Mammary epithelial cell (primary cell): Measurements from ENCODE around the gene KLF16.

Experiments used
- EZH2 ChIP-seq: IDR thresholded peaks from 2 replicates; pipeline ENCODE4 v1.6.1; 2012; ENCODE audit warnings: low read length, inconsistent platforms, borderline replicate concordance
- TF ChIP-seq, protein P1 (sequence below), 2 donors: IDR thresholded peaks in 1 of 2; conservative IDR thresholded peaks in 1 of 2; 2 replicates each; pipeline ENCODE4 v1.5.1; 2011 to 2012; ENCODE audit warnings: inconsistent platforms in 2 of 2, low read length in 2 of 2, mild to moderate bottlenecking in 2 of 2, control low read depth in 1 of 2, low read depth in 1 of 2; ENCODE audit not compliant: insufficient read depth in 1 of 2; ENCODE audit errors: extremely low read depth in 1 of 2

DNA sequence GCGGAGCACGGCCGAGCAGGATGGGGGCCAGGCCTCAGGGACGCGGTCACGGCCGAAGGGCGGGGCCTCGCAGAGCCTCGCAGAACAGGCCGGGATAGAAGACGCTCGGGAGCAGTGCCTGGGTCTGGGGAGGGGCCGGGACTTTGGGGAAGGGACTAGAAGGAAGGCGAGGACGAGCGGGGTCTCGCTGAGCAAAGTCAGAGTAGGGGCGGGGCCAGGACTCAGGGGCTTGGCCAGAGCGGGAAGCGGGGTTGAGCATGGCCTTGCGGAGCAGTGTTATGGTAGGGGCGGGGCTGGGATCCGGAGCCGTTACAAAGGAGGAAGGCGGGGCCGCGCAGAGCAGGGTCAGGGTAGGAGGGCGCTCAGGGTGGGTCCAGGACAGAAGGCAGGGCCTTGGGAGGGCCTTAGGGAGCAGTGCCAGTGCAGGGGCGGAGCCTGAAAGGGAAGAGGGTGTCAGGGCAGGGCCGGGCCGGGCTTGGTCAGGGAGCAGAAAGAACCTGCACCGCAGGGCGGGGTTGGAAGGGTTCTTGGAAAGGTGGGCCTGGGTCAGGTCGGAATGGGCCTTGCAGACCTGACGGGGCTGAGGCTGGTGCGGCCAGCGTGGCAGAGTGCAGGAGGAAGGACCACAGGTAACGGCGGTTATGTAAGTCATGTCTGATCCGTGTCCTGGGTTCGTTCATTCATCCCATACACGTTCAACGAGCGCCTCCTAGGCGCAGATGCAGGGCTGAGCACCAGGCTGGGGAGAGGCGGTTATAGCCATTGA, 50.8 kb downstream of the KLF16 start:
- TF ChIP-seq, protein P1, sequence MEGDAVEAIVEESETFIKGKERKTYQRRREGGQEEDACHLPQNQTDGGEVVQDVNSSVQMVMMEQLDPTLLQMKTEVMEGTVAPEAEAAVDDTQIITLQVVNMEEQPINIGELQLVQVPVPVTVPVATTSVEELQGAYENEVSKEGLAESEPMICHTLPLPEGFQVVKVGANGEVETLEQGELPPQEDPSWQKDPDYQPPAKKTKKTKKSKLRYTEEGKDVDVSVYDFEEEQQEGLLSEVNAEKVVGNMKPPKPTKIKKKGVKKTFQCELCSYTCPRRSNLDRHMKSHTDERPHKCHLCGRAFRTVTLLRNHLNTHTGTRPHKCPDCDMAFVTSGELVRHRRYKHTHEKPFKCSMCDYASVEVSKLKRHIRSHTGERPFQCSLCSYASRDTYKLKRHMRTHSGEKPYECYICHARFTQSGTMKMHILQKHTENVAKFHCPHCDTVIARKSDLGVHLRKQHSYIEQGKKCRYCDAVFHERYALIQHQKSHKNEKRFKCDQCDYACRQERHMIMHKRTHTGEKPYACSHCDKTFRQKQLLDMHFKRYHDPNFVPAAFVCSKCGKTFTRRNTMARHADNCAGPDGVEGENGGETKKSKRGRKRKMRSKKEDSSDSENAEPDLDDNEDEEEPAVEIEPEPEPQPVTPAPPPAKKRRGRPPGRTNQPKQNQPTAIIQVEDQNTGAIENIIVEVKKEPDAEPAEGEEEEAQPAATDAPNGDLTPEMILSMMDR (conservative IDR thresholded peaks at IDR 0.05 in 1 of 2, IDR thresholded peaks at IDR 0.05 in 1 of 2; ENCODE audit: extremely low read depth in 1 of 2, insufficient read depth in 1 of 2, low read depth in 1 of 2, low read length in 2 of 2) = peak; percentile 63 to 73
- TF ChIP-seq EZH2 = no peak
